Tibial nerve (tissue), 4 donors: Measurements from ENCODE around the gene ZFAND6.

Experiments
- EP300 ChIP-seq, 2 donors: sonication (generic); formaldehyde crosslinking; IDR thresholded peaks; one replicate each; pipeline ENCODE4 v1.6.1; 2017; ENCODE audit warnings: antibody characterized with exemption in 2 of 2, mild to moderate bottlenecking in 1 of 2
- POLR2A ChIP-seq, 2 donors: fragments of 450-650 bp; IDR thresholded peaks; one replicate each; pipeline ENCODE4 v1.6.1; 2017; ENCODE audit warnings: antibody characterized with exemption in 2 of 2, mild to moderate bottlenecking in 2 of 2, moderate library complexity in 2 of 2
- TF ChIP-seq, protein P1 (sequence below), 5 experiments: fragments of 200-600 bp in 3 of 5; fragments of 450-650 bp in 2 of 5; sonication (generic) in 3 of 5; IDR thresholded peaks; one replicate each; pipeline ENCODE4 v1.5.1; 2016 to 2019; ENCODE audit warnings: antibody characterized with exemption in 5 of 5, mild to moderate bottlenecking in 3 of 5, moderate library complexity in 2 of 5

DNA sequence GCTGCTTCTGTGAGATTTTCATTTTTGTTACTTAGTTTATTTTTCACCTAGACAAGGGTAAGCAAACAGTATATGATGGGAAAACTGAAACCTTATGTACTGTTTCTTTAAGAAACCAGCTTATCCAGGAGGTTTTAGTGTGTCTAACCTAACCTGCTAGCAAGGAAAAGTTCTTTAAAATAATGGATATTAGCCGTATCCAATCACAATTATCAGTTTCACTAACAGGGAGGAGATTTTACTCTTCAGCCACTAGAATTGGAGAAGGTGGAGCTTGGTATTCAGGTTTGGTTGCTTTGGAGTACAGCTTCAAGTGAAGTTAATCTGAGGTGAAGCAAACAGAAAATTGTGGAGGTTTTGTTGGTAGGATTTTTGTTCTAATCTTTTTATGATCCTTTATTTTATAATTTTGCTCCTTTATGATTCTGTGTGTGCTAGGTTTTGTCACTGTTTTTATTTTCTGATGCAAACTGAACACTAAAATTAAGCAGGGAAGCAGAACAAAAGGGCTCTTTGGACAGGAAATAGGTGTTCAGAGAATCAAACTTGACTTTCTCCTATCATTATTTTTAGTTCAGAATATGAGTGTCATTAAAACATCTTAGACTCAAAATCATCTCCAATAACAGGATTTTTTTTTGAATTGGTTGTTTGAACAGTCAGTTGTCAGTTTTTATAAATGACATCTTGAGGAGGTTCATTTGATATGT is 13.0 kb downstream of the ZFAND6 start:
- TF ChIP-seq EP300 (IDR thresholded peaks at IDR 0.05) (peak in 1 of 2 donors; percentile 13), POLR2A (IDR thresholded peaks at IDR 0.05) (no peak)
- TF ChIP-seq, protein P1, sequence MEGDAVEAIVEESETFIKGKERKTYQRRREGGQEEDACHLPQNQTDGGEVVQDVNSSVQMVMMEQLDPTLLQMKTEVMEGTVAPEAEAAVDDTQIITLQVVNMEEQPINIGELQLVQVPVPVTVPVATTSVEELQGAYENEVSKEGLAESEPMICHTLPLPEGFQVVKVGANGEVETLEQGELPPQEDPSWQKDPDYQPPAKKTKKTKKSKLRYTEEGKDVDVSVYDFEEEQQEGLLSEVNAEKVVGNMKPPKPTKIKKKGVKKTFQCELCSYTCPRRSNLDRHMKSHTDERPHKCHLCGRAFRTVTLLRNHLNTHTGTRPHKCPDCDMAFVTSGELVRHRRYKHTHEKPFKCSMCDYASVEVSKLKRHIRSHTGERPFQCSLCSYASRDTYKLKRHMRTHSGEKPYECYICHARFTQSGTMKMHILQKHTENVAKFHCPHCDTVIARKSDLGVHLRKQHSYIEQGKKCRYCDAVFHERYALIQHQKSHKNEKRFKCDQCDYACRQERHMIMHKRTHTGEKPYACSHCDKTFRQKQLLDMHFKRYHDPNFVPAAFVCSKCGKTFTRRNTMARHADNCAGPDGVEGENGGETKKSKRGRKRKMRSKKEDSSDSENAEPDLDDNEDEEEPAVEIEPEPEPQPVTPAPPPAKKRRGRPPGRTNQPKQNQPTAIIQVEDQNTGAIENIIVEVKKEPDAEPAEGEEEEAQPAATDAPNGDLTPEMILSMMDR (IDR thresholded peaks at IDR 0.05) = no peak
